ENCODE measurements around the gene SEMA4F.

Gene SEMA4F

GRCh38 chr2:74708296-74708695 is 54.2 kb downstream of the SEMA4F start:
- TF ChIP-seq CTCF (IDR thresholded peaks at IDR 0.05): no peak
- H3K9me3 ChIP-seq (ENCODE audit: control insufficient read depth, low read length): no peaks in the 10 kb centered on the region
- no peak overlapping the region for H2AFZ ChIP-seq
- no peaks in the 10 kb centered on the region for H3K79me2 ChIP-seq
- H3K27ac ChIP-seq: no peak overlapping the region
- H3K9ac ChIP-seq: no peak overlapping the region
- no peaks in the 10 kb centered on the region for H3K36me3 ChIP-seq (ENCODE audit: control insufficient read depth, insufficient read depth, low read length)
- no peak overlapping the region for H3K4me2 ChIP-seq (ENCODE audit: low read length)
- H3K27me3 ChIP-seq (ENCODE audit: control insufficient read depth, insufficient read depth, low read length): no peaks in the 10 kb centered on the region
- H3K4me3 ChIP-seq (ENCODE audit: low read depth, low read length): no peak overlapping the region
- H3K4me1 ChIP-seq: no peaks in the 10 kb centered on the region

GRCh38 chr2:74708883-74709282 is 54.8 kb downstream of the SEMA4F start:
- Histone ChIP-seq H3K4me1 (no peaks in the 10 kb centered on the region), H3K4me2 (ENCODE audit: low read length) (no peak overlapping the region), H3K9me3 (ENCODE audit: control insufficient read depth, low read length) (no peaks in the 10 kb centered on the region), H3K36me3 (ENCODE audit: control insufficient read depth, insufficient read depth, low read length) (no peaks in the 10 kb centered on the region), H3K79me2 (no peaks in the 10 kb centered on the region), H3K9ac (no peak overlapping the region), H3K27me3 (ENCODE audit: control insufficient read depth, insufficient read depth, low read length) (no peaks in the 10 kb centered on the region), H2AFZ (no peak overlapping the region), H3K4me3 (ENCODE audit: low read depth, low read length) (no peak overlapping the region), H3K27ac (no peak overlapping the region)
- TF ChIP-seq CTCF (IDR thresholded peaks at IDR 0.05): no peak

GRCh38 chr2:74712223-74713053 is 58.4 kb downstream of the SEMA4F start:
- Histone ChIP-seq H3K27me3 (ENCODE audit: control insufficient read depth, insufficient read depth, low read length) (no peaks in the 10 kb centered on the region), H3K4me1 (peaks cover 2% of the 10 kb centered on the region), H3K4me3 (ENCODE audit: low read depth, low read length) (no peak overlapping the region), H2AFZ (no peak overlapping the region), H3K9ac (no peak overlapping the region), H3K36me3 (ENCODE audit: control insufficient read depth, insufficient read depth, low read length) (no peaks in the 10 kb centered on the region), H3K9me3 (ENCODE audit: control insufficient read depth, low read length) (no peaks in the 10 kb centered on the region), H3K27ac (no peak overlapping the region), H3K4me2 (ENCODE audit: low read length) (no peak overlapping the region), H3K79me2 (no peaks in the 10 kb centered on the region)
- no peak for TF ChIP-seq CTCF (IDR thresholded peaks at IDR 0.05)

GRCh38 chr2:74714691-74715080 is 60.6 kb downstream of the SEMA4F start:
- no peak for TF ChIP-seq CTCF (IDR thresholded peaks at IDR 0.05)
- no peak overlapping the region for H3K4me3 ChIP-seq (ENCODE audit: low read depth, low read length)
- peak overlapping the region; percentile 96 for H3K4me2 ChIP-seq (ENCODE audit: low read length)
- H3K27ac ChIP-seq: peak overlapping the region; percentile 43
- no peaks in the 10 kb centered on the region for H3K36me3 ChIP-seq (ENCODE audit: control insufficient read depth, insufficient read depth, low read length)
- no peaks in the 10 kb centered on the region for H3K27me3 ChIP-seq (ENCODE audit: control insufficient read depth, insufficient read depth, low read length)
- peaks cover 2% of the 10 kb centered on the region for H3K4me1 ChIP-seq
- H2AFZ ChIP-seq: peak overlapping the region; percentile 94
- H3K79me2 ChIP-seq: no peaks in the 10 kb centered on the region
- H3K9me3 ChIP-seq (ENCODE audit: control insufficient read depth, low read length): no peaks in the 10 kb centered on the region
- H3K9ac ChIP-seq: no peak overlapping the region

Measured in parathyroid adenoma (tissue), 2 donors.